T-cell (primary cell): ENCODE results near the gene SHC3. TPM values are rescaled to one million over a fixed set of nuclear protein-coding genes. Genes with fewer than 3 reads are reported as not detected.

Experiments used
- ATAC-seq, 4 experiments: fragments of 200-7000 bp in 3 of 4; fragments of 150-1000 bp in 1 of 4; cut with Tn5 transposase; replicated peaks in 1 of 4; 1 replicate in 3 of 4; 2 replicates in 1 of 4; pipeline ENCODE4 v1.10.0; 2021; ENCODE audit warnings: moderate library complexity in 3 of 4, mild to moderate bottlenecking in 2 of 4, moderate number of reproducible peaks in 1 of 4
- CTCF ChIA-PET, 2 donors: fragments of 300-600 bp; sonication (Branson Sonifier 250); formaldehyde crosslinking; loops; one replicate each; lab custom pipeline; 2022; ENCODE audit warnings: antibody characterized with exemption in 2 of 2; lab: Charles Lee
- POLR2A ChIA-PET, 2 donors: fragments of 300-600 bp; sonication (Branson Sonifier 250); formaldehyde crosslinking; loops; one replicate each; lab custom pipeline; 2022; ENCODE audit warnings: antibody characterized with exemption in 2 of 2; lab: Charles Lee
- DNase-seq, 35 experiments: peaks; one replicate each; pipeline versions ENCODE4 v3.0.0 to v3.0.0-alpha.2; 2013 to 2023
- H3K27ac ChIP-seq: one replicate; pipeline ENCODE4 v1.5.1; 2013; ENCODE audit warnings: low read length
- H3K27me3 ChIP-seq, 2 experiments: replicated peaks in 1 of 2; 1 replicate in 1 of 2; 2 replicates in 1 of 2; pipeline versions ENCODE4 v1.6.1 to v1.7.0; 2013; ENCODE audit warnings: low read length in 1 of 2, mixed read lengths in 1 of 2; ENCODE audit not compliant: control insufficient read depth in 2 of 2, insufficient read depth in 2 of 2; ENCODE audit errors: extremely low read depth in 1 of 2
- H3K36me3 ChIP-seq, 2 donors: 1 replicate in 1 of 2; 2 replicates in 1 of 2; pipeline versions ENCODE4 v1.6.1 to v1.7.0; 2013; ENCODE audit warnings: low read length in 1 of 2; ENCODE audit not compliant: control insufficient read depth in 2 of 2, insufficient read depth in 1 of 2; ENCODE audit errors: extremely low read depth in 1 of 2
- H3K4me1 ChIP-seq, 2 experiments: 1 replicate in 1 of 2; 2 replicates in 1 of 2; pipeline versions ENCODE4 v1.6.1 to v1.7.0; 2013; ENCODE audit warnings: low read length in 2 of 2, mixed read lengths in 1 of 2; ENCODE audit not compliant: insufficient read depth in 2 of 2, control insufficient read depth in 1 of 2; ENCODE audit errors: extremely low read depth in 1 of 2
- H3K4me3 ChIP-seq, 2 donors: 1 replicate in 1 of 2; 2 replicates in 1 of 2; pipeline versions ENCODE4 v1.5.1 to v1.7.0; 2013; ENCODE audit warnings: mild to moderate bottlenecking in 2 of 2, low read length in 1 of 2, moderate library complexity in 1 of 2; ENCODE audit not compliant: control insufficient read depth in 1 of 2; ENCODE audit errors: extremely low read depth in 1 of 2
- H3K9me3 ChIP-seq: 2 replicates; pipeline ENCODE4 v1.7.0; 2013
- H3K27ac Mint-ChIP-seq, 2 donors: one replicate each; pipeline ENCODE4 v1.8.0; 2020 to 2021; ENCODE audit warnings: mild to moderate bottlenecking in 2 of 2, mixed read lengths in 2 of 2
- H3K27me3 Mint-ChIP-seq, 2 donors: one replicate each; pipeline ENCODE4 v1.8.0; 2021 to 2022; ENCODE audit warnings: mixed read lengths in 2 of 2
- H3K36me3 Mint-ChIP-seq: one replicate; pipeline ENCODE4 v1.8.0; 2021; ENCODE audit warnings: mixed read lengths
- H3K4me1 Mint-ChIP-seq, 3 donors: one replicate each; pipeline ENCODE4 v1.8.0; 2020 to 2022; ENCODE audit warnings: mixed read lengths in 3 of 3, mild to moderate bottlenecking in 1 of 3
- H3K4me3 Mint-ChIP-seq, 3 donors: one replicate each; pipeline ENCODE4 v1.8.0; 2020 to 2022; ENCODE audit warnings: mild to moderate bottlenecking in 3 of 3, mixed read lengths in 3 of 3, moderate library complexity in 3 of 3
- H3K9me3 Mint-ChIP-seq, 3 donors: one replicate each; pipeline ENCODE4 v1.8.0; 2020 to 2022; ENCODE audit warnings: mixed read lengths in 3 of 3
- WGBS: methylation state at CpG from one replicate; pipeline ENCODE4 v1.1.5; 2013; ENCODE audit warnings: missing lambda C conversion rate; ENCODE audit not compliant: insufficient coverage; 5-methylcytosine and 5-hydroxymethylcytosine counted together
- total RNA-seq, 35 experiments: library from RNA in 6 of 35; stranded (reverse) in 6 of 35; fragments of 120-200 nt in 1 of 35; gene quantifications; one replicate each; pipeline versions ENCODE4 v1.2.1 to v1.2.4 and lab custom pipeline; 2013 to 2026

Gene SHC3
- total RNA-seq, 5 donors from 2014 or later (not counting 1 experiment from before 2014, with no cell fraction given) = 0.16 to 0.19 (median 0.18) TPM; not detected in 2

GRCh38 chr9:88987661-88988060 lies 191.0 kb downstream of the SHC3 start:
- no peak overlapping the region for H3K27ac Mint-ChIP-seq
- H3K4me3 Mint-ChIP-seq = no peak overlapping the region
- ATAC-seq (no peak), DNase-seq (no peak)
- ChIA-PET POLR2A (interaction anchor here in 1 of 2 donors (0.6 kb wide), 1 partner anchor 18 kb away, joined by 3 read pairs; no protein-coding TSS in a partner anchor), CTCF (no interaction called here)
- H3K36me3 Mint-ChIP-seq = no peaks in the 10 kb centered on the region
- WGBS = 70% methylated on average over 1 of the region's 4 CpGs
- Histone ChIP-seq H3K4me1 (peaks cover 9 to 22% of the 10 kb centered on the region in 2 experiments), H3K4me3 (no peak overlapping the region), H3K36me3 (no peaks in the 10 kb centered on the region), H3K27ac (no peak overlapping the region), H3K27me3 (peaks cover 0 to 21% of the 10 kb centered on the region in 2 experiments), H3K9me3 (no peaks in the 10 kb centered on the region)
- peaks cover 17 to 25% (median 24%) of the 10 kb centered on the region in 3 donors for H3K4me1 Mint-ChIP-seq
- no peaks in the 10 kb centered on the region for H3K9me3 Mint-ChIP-seq
- peaks cover 24 to 34% of the 10 kb centered on the region in 2 donors for H3K27me3 Mint-ChIP-seq

- CTCF ChIA-PET = no interaction called here
- Mint-ChIP-seq H3K36me3 (no peaks in the 10 kb centered on the region), H3K9me3 (no peaks in the 10 kb centered on the region), H3K4me1 (peaks cover 12 to 19% (median 18%) of the 10 kb centered on the region in 3 donors), H3K4me3 (no peak overlapping the region), H3K27me3 (peaks cover 15 to 25% of the 10 kb centered on the region in 2 donors), H3K27ac (no peak overlapping the region)
- Histone ChIP-seq H3K4me3 (no peak overlapping the region), H3K27me3 (peaks cover 0 to 15% of the 10 kb centered on the region in 2 experiments), H3K4me1 (peaks cover 4 to 20% of the 10 kb centered on the region in 2 experiments), H3K36me3 (no peaks in the 10 kb centered on the region), H3K9me3 (no peaks in the 10 kb centered on the region), H3K27ac (no peak overlapping the region)
- 71% methylated on average over 1 of the region's 3 CpGs for WGBS
- DNase-seq = no peak
- POLR2A ChIA-PET = interaction anchor here in 1 of 2 donors (0.6 kb wide), 1 partner anchor 10 kb away, joined by 4 read pairs; no protein-coding TSS in a partner anchor
- ATAC-seq = no peak
Measured at GRCh38 chr9:88986776-88987175, 191.8 kb downstream of the SHC3 start.

GRCh38 chr9:88985616-88986015 lies 193.0 kb downstream of the SHC3 start:
- Histone ChIP-seq H3K27me3 (peaks cover 0 to 8% of the 10 kb centered on the region in 2 experiments), H3K4me3 (no peak overlapping the region), H3K27ac (no peak overlapping the region), H3K36me3 (no peaks in the 10 kb centered on the region), H3K4me1 (peaks cover 4 to 13% of the 10 kb centered on the region in 2 experiments), H3K9me3 (no peaks in the 10 kb centered on the region)
- no peak for ATAC-seq
- Mint-ChIP-seq H3K27me3 (peaks cover 11 to 24% of the 10 kb centered on the region in 2 donors), H3K36me3 (no peaks in the 10 kb centered on the region), H3K4me3 (no peak overlapping the region), H3K9me3 (no peaks in the 10 kb centered on the region), H3K27ac (no peak overlapping the region), H3K4me1 (peaks cover 10 to 17% (median 17%) of the 10 kb centered on the region in 3 donors)
- ChIA-PET POLR2A (no interaction called here), CTCF (no interaction called here)
- no peak for DNase-seq
- WGBS = no CpG with 5 or more reads among the region's 2 CpGs

GRCh38 chr9:88984543-88984883 lies 194.1 kb downstream of the SHC3 start:
- ChIA-PET POLR2A (no interaction called here), CTCF (no interaction called here)
- H3K27me3 Mint-ChIP-seq = peaks cover 5 to 15% of the 10 kb centered on the region in 2 donors
- ATAC-seq (no peak), DNase-seq (no peak)
- Histone ChIP-seq H3K27ac (no peak overlapping the region), H3K9me3 (no peaks in the 10 kb centered on the region), H3K36me3 (no peaks in the 10 kb centered on the region), H3K4me3 (no peak overlapping the region), H3K4me1 (peaks cover 3 to 4% of the 10 kb centered on the region in 2 experiments), H3K27me3 (no peaks in the 10 kb centered on the region)
- H3K27ac Mint-ChIP-seq = no peak overlapping the region
- H3K36me3 Mint-ChIP-seq = no peaks in the 10 kb centered on the region
- no peaks in the 10 kb centered on the region for H3K9me3 Mint-ChIP-seq
- no peak overlapping the region for H3K4me3 Mint-ChIP-seq
- H3K4me1 Mint-ChIP-seq = peaks cover 6 to 10% (median 8%) of the 10 kb centered on the region in 3 donors
- WGBS = no CpG with 5 or more reads among the region's 4 CpGs

- Mint-ChIP-seq H3K4me3 (no peak overlapping the region), H3K4me1 (peaks cover 1 to 5% (median 3%) of the 10 kb centered on the region in 3 donors), H3K27ac (no peak overlapping the region), H3K9me3 (no peaks in the 10 kb centered on the region), H3K36me3 (no peaks in the 10 kb centered on the region), H3K27me3 (peaks cover 0 to 10% of the 10 kb centered on the region in 2 donors)
- POLR2A ChIA-PET = no interaction called here
- CTCF ChIA-PET = no interaction called here
- ATAC-seq (no peak), DNase-seq (no peak)
- H3K27ac ChIP-seq = no peak overlapping the region
- no peaks in the 10 kb centered on the region for H3K36me3 ChIP-seq
- H3K27me3 ChIP-seq = no peaks in the 10 kb centered on the region
- WGBS = no CpG with 5 or more reads among the region's 2 CpGs
- peaks cover 0 to 4% of the 10 kb centered on the region in 2 experiments for H3K4me1 ChIP-seq
- H3K9me3 ChIP-seq = no peaks in the 10 kb centered on the region
- H3K4me3 ChIP-seq = no peak overlapping the region
Measured at GRCh38 chr9:88983865-88984542, 194.6 kb downstream of the SHC3 start.

GRCh38 chr9:88980740-88981203 lies 197.8 kb downstream of the SHC3 start:
- no peak overlapping the region for H3K27ac ChIP-seq
- no peak overlapping the region for H3K4me3 ChIP-seq
- Mint-ChIP-seq H3K9me3 (no peaks in the 10 kb centered on the region), H3K4me1 (no peaks in the 10 kb centered on the region), H3K27ac (no peak overlapping the region), H3K36me3 (no peaks in the 10 kb centered on the region), H3K27me3 (peaks cover 10 to 17% of the 10 kb centered on the region in 2 donors), H3K4me3 (no peak overlapping the region)
- ATAC-seq (no peak), DNase-seq (no peak)
- CTCF ChIA-PET = no interaction called here
- peaks cover 0 to 5% of the 10 kb centered on the region in 2 experiments for H3K27me3 ChIP-seq
- H3K36me3 ChIP-seq = no peaks in the 10 kb centered on the region
- POLR2A ChIA-PET = no interaction called here
- no peaks in the 10 kb centered on the region for H3K4me1 ChIP-seq
- H3K9me3 ChIP-seq = no peaks in the 10 kb centered on the region
- no CpG with 5 or more reads among the region's 1 CpG for whole genome bisulfite sequencing
